ENCODE data around the gene PRDX2. TPM values are rescaled to one million over a fixed set of nuclear protein-coding genes. Genes with fewer than 3 reads are reported as not detected.

Gene PRDX2
- total RNA-seq, 1 donor from 2014 or later, result 190 TPM

DNA sequence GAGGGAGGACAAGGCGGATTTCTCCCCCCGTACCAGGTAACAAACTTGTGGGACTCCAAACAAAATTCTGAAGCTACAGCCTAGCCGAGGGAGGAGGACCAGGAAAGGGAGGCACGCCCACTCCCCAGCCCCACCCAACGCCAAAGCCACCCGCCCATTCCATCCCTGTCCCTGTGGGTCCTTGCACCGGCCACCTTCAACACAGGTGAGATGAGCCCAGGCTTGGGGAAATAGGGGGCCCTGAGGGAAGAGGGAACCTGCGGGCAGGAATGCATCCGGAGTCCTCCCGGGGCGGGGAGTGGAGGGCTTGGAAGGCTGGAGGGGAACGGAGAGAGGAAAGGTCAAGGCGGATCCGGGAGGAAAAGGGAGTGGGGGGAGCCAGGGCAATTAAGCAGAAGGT is 50.0 kb downstream of the PRDX2 start, which contains the start of gene BEST2:
Gene BEST2 (plus strand): TSS at position 157 of the 400 bp plus-strand sequence. CDS start 802 bp downstream, outside the sequence.
- Mint-ChIP-seq H3K36me3 (ENCODE audit: low read depth) (peaks cover 12% of the 10 kb centered on the region), H3K27ac (ENCODE audit: unreplicated experiment) (no peak within 1 kb of the TSS), H3K9me3 (ENCODE audit: low read depth) (peaks cover 4% of the 10 kb centered on the region), H3K4me3 (ENCODE audit: unreplicated experiment) (no peak within 1 kb of the TSS), H3K4me1 (ENCODE audit: low read depth) (peaks cover 15% of the 10 kb centered on the region), H3K27me3 (ENCODE audit: low read depth) (peaks cover 27% of the 10 kb centered on the region)
- no peak for TF ChIP-seq CTCF (IDR thresholded peaks at IDR 0.05)
- no peak for DNase-seq (ENCODE audit: low spot score)

DNA sequence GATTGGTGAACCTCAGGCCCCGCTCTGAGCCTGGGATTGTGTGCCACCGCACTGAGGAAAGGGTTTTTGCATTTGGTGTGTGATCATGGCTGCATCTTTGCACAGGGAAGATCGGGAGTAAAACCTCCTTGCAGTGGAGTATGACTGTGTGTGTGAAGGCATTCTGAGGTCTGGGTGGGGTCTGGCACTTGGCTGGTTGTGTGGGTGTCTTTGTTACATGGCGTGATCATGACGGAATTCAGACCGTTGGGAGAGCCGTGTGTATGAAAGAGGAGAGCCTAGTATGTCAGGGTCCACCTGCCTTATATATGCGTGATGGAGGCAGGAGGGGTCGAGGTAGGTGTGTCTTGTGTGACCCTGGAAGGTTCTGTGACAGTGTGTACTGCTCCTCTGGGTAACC is 50.7 kb downstream of the PRDX2 start:
- Mint-ChIP-seq H3K27ac (ENCODE audit: unreplicated experiment) (no peak overlapping the region), H3K9me3 (ENCODE audit: low read depth) (peaks cover 4% of the 10 kb centered on the region), H3K27me3 (ENCODE audit: low read depth) (peaks cover 27% of the 10 kb centered on the region), H3K4me3 (ENCODE audit: unreplicated experiment) (no peak overlapping the region), H3K4me1 (ENCODE audit: low read depth) (peaks cover 15% of the 10 kb centered on the region), H3K36me3 (ENCODE audit: low read depth) (peaks cover 14% of the 10 kb centered on the region)
- no peak for DNase-seq (ENCODE audit: low spot score)
- TF ChIP-seq CTCF (IDR thresholded peaks at IDR 0.05), result no peak

DNA sequence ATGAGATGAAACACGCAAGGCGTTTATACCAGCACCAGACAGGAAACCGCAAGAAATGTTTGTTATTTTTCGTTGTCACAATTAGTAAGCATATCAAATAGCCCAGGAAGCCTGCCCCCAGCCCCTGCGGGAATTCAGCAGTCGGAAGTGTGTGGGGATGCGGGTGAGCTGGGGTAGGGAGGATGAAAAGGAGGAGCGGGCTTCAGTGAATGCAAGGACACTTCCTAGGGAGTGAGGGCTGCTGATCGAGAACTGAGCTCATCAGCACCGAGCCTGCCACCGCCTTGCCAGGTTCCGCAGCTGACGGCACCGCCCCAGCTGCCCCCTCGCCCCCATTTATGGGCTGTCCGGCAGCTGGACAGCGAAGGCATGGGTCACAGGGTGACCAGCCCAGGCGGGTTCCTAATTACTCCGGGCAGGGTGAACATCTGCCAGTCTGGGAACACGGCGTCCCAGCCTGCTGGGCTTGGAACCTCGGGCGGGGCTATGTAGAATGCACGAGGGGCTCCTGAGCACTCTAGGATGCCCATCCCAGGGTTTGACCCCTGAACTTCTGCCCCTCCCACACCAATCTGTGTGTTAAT is 51.6 kb downstream of the PRDX2 start:
- H3K4me1 Mint-ChIP-seq (ENCODE audit: low read depth), result peaks cover 15% of the 10 kb centered on the region

GRCh38 chr19:12748489-12748888 is 53.1 kb downstream of the PRDX2 start:
- Mint-ChIP-seq H3K9me3 (ENCODE audit: low read depth) (peaks cover 4% of the 10 kb centered on the region), H3K27ac (ENCODE audit: unreplicated experiment) (no peak overlapping the region), H3K4me3 (ENCODE audit: unreplicated experiment) (no peak overlapping the region), H3K36me3 (ENCODE audit: low read depth) (peaks cover 16% of the 10 kb centered on the region), H3K27me3 (ENCODE audit: low read depth) (peaks cover 25% of the 10 kb centered on the region), H3K4me1 (ENCODE audit: low read depth) (peaks cover 15% of the 10 kb centered on the region)
- DNase-seq (ENCODE audit: low spot score), result no peak
- TF ChIP-seq CTCF (IDR thresholded peaks at IDR 0.05), result no peak

More for the DNA sequence above, 51.6 kb downstream of the PRDX2 start:
- Mint-ChIP-seq H3K36me3 (ENCODE audit: low read depth) (peaks cover 16% of the 10 kb centered on the region), H3K27ac (ENCODE audit: unreplicated experiment) (no peak overlapping the region), H3K9me3 (ENCODE audit: low read depth) (peaks cover 4% of the 10 kb centered on the region), H3K4me3 (ENCODE audit: unreplicated experiment) (no peak overlapping the region), H3K27me3 (ENCODE audit: low read depth) (peaks cover 27% of the 10 kb centered on the region)
- no peak for TF ChIP-seq CTCF (IDR thresholded peaks at IDR 0.05)
- no peak for DNase-seq (ENCODE audit: low spot score)

Small RNAs within 50 kb of the gene (microRNA-seq; reads per million reads assigned to microRNA genes)
- not detected for gene MIR5684 (ENCODE audit: borderline number of aligned reads)

Other genes starting within 250 kb of the PRDX2 start
- gene ZNF490, start 191.0 kb downstream of the PRDX2 start, total RNA-seq, result 6.7 to 8.6 TPM (median 7.0 TPM) in 3 replicates
- 15.5 to 26.1 TPM (median 17.9 TPM) in 3 replicates for gene ZNF791, start 190.9 kb downstream of the PRDX2 start, total RNA-seq
- gene MAN2B1, start 135.1 kb downstream of the PRDX2 start, total RNA-seq, result 86.6 to 104 TPM (median 99.5 TPM) in 3 replicates
- gene WDR83, start 135.0 kb downstream of the PRDX2 start, total RNA-seq, result 9.6 to 13.5 TPM (median 12.7 TPM) in 3 replicates
- 37.8 to 48.8 TPM (median 47.5 TPM) in 3 replicates for gene DHPS, start 119.9 kb downstream of the PRDX2 start, total RNA-seq
- gene GNG14, start 113.8 kb downstream of the PRDX2 start, total RNA-seq, result not detected in 3 replicates
- gene FBXW9, start 105.2 kb downstream of the PRDX2 start, total RNA-seq, result 5.0 to 11.7 TPM (median 5.2 TPM) in 3 replicates
- gene TNPO2, start 77.9 kb downstream of the PRDX2 start, total RNA-seq, result 64.5 to 82.7 TPM (median 71.8 TPM) in 3 replicates
- 132 to 145 TPM (median 137 TPM) in 3 replicates for gene TRIR, start 67.1 kb downstream of the PRDX2 start, total RNA-seq
- gene GET3, start 64.3 kb downstream of the PRDX2 start, total RNA-seq, result 44.2 to 57.0 TPM (median 48.8 TPM) in 3 replicates
- not detected in 3 replicates for gene BEST2, start 50.0 kb downstream of the PRDX2 start, total RNA-seq
- 26.8 to 34.0 TPM (median 30.5 TPM) in 3 replicates for gene HOOK2, start 26.2 kb downstream of the PRDX2 start, total RNA-seq
- 99.0 to 129 TPM (median 122 TPM) in 3 replicates for gene JUNB, start 10.3 kb downstream of the PRDX2 start, total RNA-seq
- gene THSD8, start 269 bp upstream of the PRDX2 start, total RNA-seq, result 3.6 to 5.4 TPM (median 4.5 TPM) in 3 replicates
- gene RNASEH2A, start 4.8 kb upstream of the PRDX2 start, total RNA-seq, result 9.9 to 22.8 TPM (median 11.9 TPM) in 3 replicates
- not detected in 3 replicates for gene RTBDN, start 32.8 kb upstream of the PRDX2 start, total RNA-seq
- gene MAST1, start 36.7 kb upstream of the PRDX2 start, total RNA-seq, result 0.44 to 1.6 TPM (median 0.97 TPM) in 3 replicates
- 36.6 to 52.8 TPM (median 50.9 TPM) in 3 replicates for gene DNASE2, start 79.6 kb upstream of the PRDX2 start, total RNA-seq
- gene KLF1, start 85.4 kb upstream of the PRDX2 start, total RNA-seq, result not detected in 3 replicates
- 13.2 to 21.3 TPM (median 14.4 TPM) in 3 replicates for gene GCDH, start 89.4 kb upstream of the PRDX2 start, total RNA-seq
- gene SYCE2, start 117.5 kb upstream of the PRDX2 start, total RNA-seq, result 0.53 TPM in 1 of 3 replicates, not detected in the others
- gene FARSA, start 131.9 kb upstream of the PRDX2 start, total RNA-seq, result 46.4 to 53.3 TPM (median 47.4 TPM) in 3 replicates
- 1,165 to 1,556 TPM (median 1,179 TPM) in 3 replicates for gene CALR, start 136.8 kb upstream of the PRDX2 start, total RNA-seq
- 71.6 to 94.9 TPM (median 72.4 TPM) in 3 replicates for gene RAD23A, start 144.1 kb upstream of the PRDX2 start, total RNA-seq
- 28.8 to 31.3 TPM (median 29.1 TPM) in 3 replicates for gene GADD45GIP1, start 155.4 kb upstream of the PRDX2 start, total RNA-seq
- gene DAND5, start 167.8 kb upstream of the PRDX2 start, total RNA-seq, result 0.36 to 0.57 TPM (median 0.41 TPM) in 3 replicates
- gene NFIX, start 193.7 kb upstream of the PRDX2 start, total RNA-seq, result 95.4 to 117 TPM (median 98.9 TPM) in 3 replicates